Large intestine (tissue), 3 donors: ENCODE measurements around the gene HPSE2. TPM values are rescaled to one million over a fixed set of nuclear protein-coding genes. Genes with fewer than 3 reads are reported as not detected.

ENCODE experiments used
- DNase-seq, 2 donors: peaks; one replicate each; pipeline versions ENCODE4 v3.0.0 to v3.0.0-alpha.2; 2013
- H3K27ac ChIP-seq: one replicate; pipeline ENCODE4 v1.5.1; 2013; ENCODE audit warnings: low read length
- H3K27me3 ChIP-seq: 2 replicates; pipeline ENCODE4 v1.6.1; 2013; ENCODE audit warnings: low read length; ENCODE audit not compliant: control insufficient read depth, insufficient read depth
- H3K36me3 ChIP-seq: 2 replicates; pipeline ENCODE4 v1.6.1; 2013; ENCODE audit warnings: low read length; ENCODE audit not compliant: control insufficient read depth, insufficient read depth
- H3K4me1 ChIP-seq: one replicate; pipeline ENCODE4 v1.6.1; 2013; ENCODE audit warnings: low read length; ENCODE audit not compliant: control insufficient read depth, insufficient read depth
- H3K4me3 ChIP-seq: one replicate; pipeline ENCODE4 v1.5.1; 2013; ENCODE audit warnings: low read length
- H3K9me3 ChIP-seq: one replicate; pipeline ENCODE4 v1.6.1; 2013; ENCODE audit warnings: mild to moderate bottlenecking, low read depth, low read length, moderate library complexity; ENCODE audit not compliant: control insufficient read depth
- WGBS: methylation state at CpG from one replicate; pipeline ENCODE4 v1.1.5; 2013; ENCODE audit warnings: low lambda C conversion rate; ENCODE audit not compliant: insufficient coverage; 5-methylcytosine and 5-hydroxymethylcytosine counted together
- polyA plus RNA-seq: library from polyadenylated mRNA; unstranded; fragments of 120-200 nt; gene quantifications from one replicate; pipeline ENCODE4 v1.2.1, GENCODE V29; 2013

The HPSE2 gene
- polyA plus RNA-seq, 1 donor = 6.9 TPM

GRCh38 chr10:98628206-98628605 lies 607.4 kb downstream of the HPSE2 start:
- no peak for DNase-seq
- Histone ChIP-seq H3K4me3 (no peak overlapping the region), H3K36me3 (no peaks in the 10 kb centered on the region), H3K4me1 (no peaks in the 10 kb centered on the region), H3K9me3 (no peaks in the 10 kb centered on the region), H3K27ac (no peak overlapping the region), H3K27me3 (no peaks in the 10 kb centered on the region)
- no CpG with 5 or more reads among the region's 1 CpG for WGBS

GRCh38 chr10:98627711-98628110 lies 607.9 kb downstream of the HPSE2 start:
- Histone ChIP-seq H3K27me3 (no peaks in the 10 kb centered on the region), H3K9me3 (no peaks in the 10 kb centered on the region), H3K36me3 (no peaks in the 10 kb centered on the region), H3K4me1 (no peaks in the 10 kb centered on the region), H3K27ac (no peak overlapping the region), H3K4me3 (no peak overlapping the region)
- no peak for DNase-seq
- WGBS = no CpG with 5 or more reads among the region's 1 CpG

GRCh38 chr10:98624963-98625362 lies 610.7 kb downstream of the HPSE2 start:
- no peaks in the 10 kb centered on the region for H3K4me1 ChIP-seq
- no peaks in the 10 kb centered on the region for H3K36me3 ChIP-seq
- no peak overlapping the region for H3K27ac ChIP-seq
- WGBS = 58% methylated on average over 2 of the region's 2 CpGs
- no peak overlapping the region for H3K4me3 ChIP-seq
- DNase-seq = no peak
- H3K27me3 ChIP-seq = no peaks in the 10 kb centered on the region
- no peaks in the 10 kb centered on the region for H3K9me3 ChIP-seq

- 85% methylated on average over 3 of the region's 3 CpGs for WGBS
Measured at GRCh38 chr10:98623176-98623575, 612.5 kb downstream of the HPSE2 start.

GRCh38 chr10:98621630-98622029 lies 614.0 kb downstream of the HPSE2 start:
- Histone ChIP-seq H3K9me3 (no peaks in the 10 kb centered on the region), H3K27me3 (no peaks in the 10 kb centered on the region)
- no CpG with 5 or more reads among the region's 1 CpG for WGBS

More at GRCh38 chr10:98623176-98623575, 612.5 kb downstream of the HPSE2 start:
- H3K36me3 ChIP-seq = no peaks in the 10 kb centered on the region
- DNase-seq = no peak
- H3K9me3 ChIP-seq = no peaks in the 10 kb centered on the region
- no peak overlapping the region for H3K4me3 ChIP-seq
- H3K27ac ChIP-seq = no peak overlapping the region
- H3K27me3 ChIP-seq = no peaks in the 10 kb centered on the region
- peaks cover 2% of the 10 kb centered on the region for H3K4me1 ChIP-seq

GRCh38 chr10:98620503-98620902 lies 615.1 kb downstream of the HPSE2 start:
- DNase-seq = no peak
- WGBS = no CpG with 5 or more reads among the region's 2 CpGs
- Histone ChIP-seq H3K27ac (no peak overlapping the region), H3K4me3 (no peak overlapping the region), H3K36me3 (no peaks in the 10 kb centered on the region), H3K9me3 (no peaks in the 10 kb centered on the region), H3K27me3 (no peaks in the 10 kb centered on the region), H3K4me1 (peaks cover 2% of the 10 kb centered on the region)

More at GRCh38 chr10:98621630-98622029, 614.0 kb downstream of the HPSE2 start:
- peaks cover 2% of the 10 kb centered on the region for H3K4me1 ChIP-seq
- H3K27ac ChIP-seq = no peak overlapping the region
- no peak overlapping the region for H3K4me3 ChIP-seq
- H3K36me3 ChIP-seq = no peaks in the 10 kb centered on the region
- DNase-seq = no peak

- no peak overlapping the region for H3K27ac ChIP-seq
- no peaks in the 10 kb centered on the region for H3K36me3 ChIP-seq
- peaks cover 2% of the 10 kb centered on the region for H3K4me1 ChIP-seq
Measured at GRCh38 chr10:98619446-98619845, 616.2 kb downstream of the HPSE2 start.

GRCh38 chr10:98617906-98618520 lies 617.6 kb downstream of the HPSE2 start:
- H3K27ac ChIP-seq = peak overlapping the region; percentile 24
- DNase-seq = no peak
- no peaks in the 10 kb centered on the region for H3K27me3 ChIP-seq
- H3K9me3 ChIP-seq = no peaks in the 10 kb centered on the region
- no peak overlapping the region for H3K4me3 ChIP-seq
- H3K4me1 ChIP-seq = peaks cover 2% of the 10 kb centered on the region
- no CpG with 5 or more reads among the region's 6 CpGs for WGBS
- H3K36me3 ChIP-seq = no peaks in the 10 kb centered on the region

More at GRCh38 chr10:98619446-98619845, 616.2 kb downstream of the HPSE2 start:
- Histone ChIP-seq H3K4me3 (no peak overlapping the region), H3K9me3 (no peaks in the 10 kb centered on the region), H3K27me3 (no peaks in the 10 kb centered on the region)
- WGBS = 80% methylated on average over 1 of the region's 1 CpG
- no peak for DNase-seq

- H3K4me1 ChIP-seq = peaks cover 2% of the 10 kb centered on the region
- no peak for DNase-seq
- no peaks in the 10 kb centered on the region for H3K9me3 ChIP-seq
- H3K27me3 ChIP-seq = no peaks in the 10 kb centered on the region
- H3K36me3 ChIP-seq = no peaks in the 10 kb centered on the region
- H3K4me3 ChIP-seq = no peak overlapping the region
- no peak overlapping the region for H3K27ac ChIP-seq
- WGBS = no CpG with 5 or more reads among the region's 1 CpG
Measured at GRCh38 chr10:98613446-98613845, 622.2 kb downstream of the HPSE2 start.

- no peak overlapping the region for H3K4me3 ChIP-seq
- H3K27ac ChIP-seq = no peak overlapping the region
- DNase-seq = no peak
- no peaks in the 10 kb centered on the region for H3K36me3 ChIP-seq
- H3K27me3 ChIP-seq = peaks cover 2% of the 10 kb centered on the region
- no CpG with 5 or more reads among the region's 2 CpGs for WGBS
- no peaks in the 10 kb centered on the region for H3K9me3 ChIP-seq
- H3K4me1 ChIP-seq = no peaks in the 10 kb centered on the region
Measured at GRCh38 chr10:98611436-98611835, 624.2 kb downstream of the HPSE2 start.

GRCh38 chr10:98610836-98611235 lies 624.8 kb downstream of the HPSE2 start:
- no CpG with 5 or more reads among the region's 5 CpGs for WGBS
- no peak overlapping the region for H3K4me3 ChIP-seq
- H3K4me1 ChIP-seq = no peaks in the 10 kb centered on the region
- no peaks in the 10 kb centered on the region for H3K36me3 ChIP-seq
- H3K27ac ChIP-seq = no peak overlapping the region
- H3K27me3 ChIP-seq = peaks cover 2% of the 10 kb centered on the region
- no peaks in the 10 kb centered on the region for H3K9me3 ChIP-seq
- DNase-seq = no peak
